Activated naive CD4-positive, alpha-beta T cell treated with anti-CD3 and anti-CD28 coated beads, Interleukin-2, amount 50 U/mL, for 72 hours (primary cell): ENCODE measurements around the gene BCL11A. TPM values are rescaled to one million over a fixed set of nuclear protein-coding genes. Genes with fewer than 3 reads are reported as not detected.
A peak's percentile ranks its signal among the peaks of the same experiment; 100 is the strongest.

Experiments used
- ATAC-seq, 2 donors: fragments of 150-1000 bp; cut with Tn5 transposase; 2 replicates each; pipeline ENCODE4 v1.10.0; 2021; ENCODE audit warnings: mild to moderate bottlenecking in 2 of 2, moderate library complexity in 2 of 2
- DNase-seq, 2 donors: peaks; one replicate each; pipeline ENCODE4 v3.0.0; 2021 to 2022; ENCODE audit warnings: low spot score in 2 of 2
- H3K27ac Mint-ChIP-seq, 2 donors: one replicate each; pipeline ENCODE4 v1.8.0; 2022; ENCODE audit warnings: mild to moderate bottlenecking in 2 of 2, mixed read lengths in 2 of 2
- H3K36me3 Mint-ChIP-seq, 2 donors: one replicate each; pipeline ENCODE4 v1.8.0; 2022; ENCODE audit warnings: mixed read lengths in 2 of 2
- H3K9me3 Mint-ChIP-seq, 2 donors: one replicate each; pipeline ENCODE4 v1.8.0; 2022; ENCODE audit warnings: mixed read lengths in 2 of 2
- total RNA-seq, 2 donors: library from RNA; stranded (reverse); gene quantifications; one replicate each; pipeline ENCODE4 v1.2.3, GENCODE V29; 2022

The BCL11A gene
- total RNA-seq, 2 donors from 2014 or later = 0.05 to 0.25 TPM

GRCh38 chr2:60552078-60552850, 1.2 kb downstream of the BCL11A start:
- peak in 1 of 2 donors; percentile 24 for DNase-seq
- no peak for ATAC-seq
- H3K27ac Mint-ChIP-seq = no peak overlapping the region
- no peaks in the 10 kb centered on the region for H3K9me3 Mint-ChIP-seq
- peaks cover 0 to 2% of the 10 kb centered on the region in 2 donors for H3K36me3 Mint-ChIP-seq

DNA sequence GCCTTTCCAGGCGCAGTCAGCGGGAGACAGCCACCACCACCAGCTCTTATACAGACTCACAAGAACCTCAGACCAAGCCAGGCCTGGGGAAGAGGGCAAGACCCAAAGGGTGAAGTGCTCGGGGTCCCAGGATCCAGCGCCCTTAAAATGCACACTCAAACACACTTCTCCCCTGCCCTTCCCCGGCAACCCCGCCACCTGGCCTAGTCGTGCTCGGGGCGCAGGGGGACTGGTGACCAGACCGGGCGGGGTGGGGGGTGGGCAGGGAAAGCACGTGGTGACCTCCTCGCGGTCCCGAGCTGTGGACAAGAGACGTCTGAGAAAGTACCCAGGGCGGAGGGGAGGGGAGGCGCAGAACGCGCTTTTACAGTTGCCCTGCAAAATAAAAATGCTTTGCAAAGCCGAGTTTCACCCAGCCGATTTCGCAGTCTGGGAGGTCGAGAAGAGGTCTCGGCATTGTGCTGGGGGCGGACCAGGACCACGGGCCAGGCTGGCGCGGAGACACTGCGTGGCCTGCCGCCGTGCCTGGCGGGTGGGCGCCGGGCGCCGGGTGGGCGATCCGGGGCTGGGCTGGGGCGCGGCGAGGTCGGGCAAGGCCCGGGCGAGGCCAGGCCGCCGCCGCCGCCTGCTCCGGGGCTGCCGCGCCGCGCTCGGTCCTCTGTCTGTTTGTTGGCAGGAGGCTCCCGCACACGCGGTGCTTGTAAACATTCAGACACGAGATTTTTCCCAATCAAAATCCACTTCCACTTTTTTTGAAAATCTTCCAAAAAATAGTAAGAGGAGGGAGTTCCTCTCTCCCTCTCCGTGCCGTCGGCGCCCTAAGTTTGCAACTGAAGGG, 2.0 kb downstream of the BCL11A start:
- Mint-ChIP-seq H3K36me3 (no peaks in the 10 kb centered on the region), H3K9me3 (no peaks in the 10 kb centered on the region), H3K27ac (no peak overlapping the region)
- DNase-seq = peak in 1 of 2 donors; percentile 43
- ATAC-seq = no peak

DNA sequence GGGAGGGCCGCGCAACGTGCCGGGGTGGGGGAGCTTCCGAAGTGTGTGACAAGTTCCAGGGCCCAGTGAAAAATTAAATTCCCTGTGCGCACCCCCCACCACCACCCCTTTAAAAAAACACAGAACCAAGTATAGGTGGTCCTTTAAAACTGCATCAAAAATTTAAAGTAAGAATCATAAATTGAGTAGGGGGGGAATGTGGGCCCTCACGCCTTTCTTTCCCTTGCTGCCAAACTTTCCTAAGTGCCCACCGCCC, 2.5 kb downstream of the BCL11A start:
- Mint-ChIP-seq H3K36me3 (no peaks in the 10 kb centered on the region), H3K27ac (no peak overlapping the region), H3K9me3 (no peaks in the 10 kb centered on the region)
- DNase-seq (no peak), ATAC-seq (no peak)

DNA sequence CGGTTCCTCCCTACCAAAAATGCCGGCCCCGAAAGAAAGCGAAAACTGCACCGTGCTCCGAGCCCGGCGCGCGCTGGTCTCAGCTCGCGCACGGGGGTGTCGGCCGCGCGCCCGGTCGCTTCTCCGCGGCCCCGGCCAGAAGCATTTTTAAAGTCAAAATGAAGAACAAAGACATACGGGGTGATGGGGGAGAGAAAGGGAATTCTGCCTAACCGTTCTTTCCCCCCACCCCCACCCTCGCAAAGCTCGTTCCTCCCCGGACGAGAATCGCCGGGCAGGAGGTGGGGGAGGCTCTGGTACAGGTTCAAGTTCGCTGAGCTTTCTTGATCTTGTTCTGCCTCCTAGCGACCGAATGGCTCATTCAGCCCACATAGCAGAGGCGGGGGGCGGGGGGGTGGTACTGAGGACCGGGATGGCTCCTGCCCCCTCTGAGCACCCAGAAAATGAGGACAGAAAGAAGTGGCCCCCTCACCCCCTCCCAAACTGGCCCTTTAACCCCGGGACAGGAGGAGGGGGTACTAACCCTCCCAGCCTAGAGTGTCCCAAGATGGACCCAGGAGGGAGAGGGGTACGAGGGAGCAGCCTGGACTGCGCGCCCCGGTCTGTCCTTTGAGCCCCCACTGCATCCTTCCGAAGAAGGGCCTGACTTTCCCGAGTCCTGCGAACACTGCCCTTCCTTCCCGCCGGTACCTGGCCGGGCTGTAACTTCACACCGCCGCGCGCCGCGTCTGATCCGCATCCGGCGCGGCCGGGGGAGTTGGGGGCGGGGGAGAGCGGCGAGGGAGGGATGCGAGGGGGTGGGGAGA, 3.1 kb downstream of the BCL11A start:
- Mint-ChIP-seq H3K9me3 (no peaks in the 10 kb centered on the region), H3K27ac (no peak overlapping the region), H3K36me3 (no peaks in the 10 kb centered on the region)
- DNase-seq (peak in 1 of 2 donors; percentile 51), ATAC-seq (peak; percentile 68 to 72)

GRCh38 chr2:60549928-60550177, 3.6 kb downstream of the BCL11A start:
- no peak for ATAC-seq
- no peaks in the 10 kb centered on the region for H3K36me3 Mint-ChIP-seq
- no peaks in the 10 kb centered on the region for H3K9me3 Mint-ChIP-seq
- no peak for DNase-seq
- H3K27ac Mint-ChIP-seq = no peak overlapping the region

- peak in 1 of 2 donors; percentile 37 for ATAC-seq
These were observed 4.1 kb downstream of the BCL11A start for GRCh38 chr2:60549238-60549927.

GRCh38 chr2:60548845-60549237, 4.6 kb downstream of the BCL11A start:
- ATAC-seq = no peak
- Mint-ChIP-seq H3K9me3 (no peaks in the 10 kb centered on the region), H3K27ac (no peak overlapping the region), H3K36me3 (no peaks in the 10 kb centered on the region)
- no peak for DNase-seq

More at GRCh38 chr2:60549238-60549927, 4.1 kb downstream of the BCL11A start:
- DNase-seq = peak in 1 of 2 donors; percentile 17
- H3K36me3 Mint-ChIP-seq = no peaks in the 10 kb centered on the region
- no peak overlapping the region for H3K27ac Mint-ChIP-seq
- H3K9me3 Mint-ChIP-seq = no peaks in the 10 kb centered on the region

- ATAC-seq (no peak), DNase-seq (no peak)
- Mint-ChIP-seq H3K27ac (no peak overlapping the region), H3K36me3 (no peaks in the 10 kb centered on the region), H3K9me3 (no peaks in the 10 kb centered on the region)
These were observed 5.1 kb downstream of the BCL11A start for GRCh38 chr2:60548311-60548710.

DNA sequence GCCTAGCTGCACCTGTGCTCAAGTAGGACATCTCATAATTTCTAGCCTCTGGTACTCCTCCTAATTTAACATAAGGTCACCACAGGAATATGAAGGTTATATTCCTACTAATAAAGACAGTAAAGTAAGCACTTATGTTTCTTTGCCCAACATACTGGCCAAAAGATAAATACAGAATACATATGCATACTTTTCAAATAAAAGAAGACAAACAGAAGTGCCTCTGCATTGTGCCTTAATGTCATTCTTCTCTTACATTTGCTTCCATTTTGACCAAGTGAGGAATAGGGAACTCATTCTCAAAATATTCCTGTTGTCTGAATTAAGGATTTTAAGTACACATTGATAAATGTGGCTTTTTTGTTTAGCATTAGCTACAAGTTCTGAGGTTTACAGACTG, 5.6 kb downstream of the BCL11A start:
- ATAC-seq (no peak), DNase-seq (no peak)
- H3K27ac Mint-ChIP-seq = no peak overlapping the region
- no peaks in the 10 kb centered on the region for H3K9me3 Mint-ChIP-seq
- no peaks in the 10 kb centered on the region for H3K36me3 Mint-ChIP-seq

DNA sequence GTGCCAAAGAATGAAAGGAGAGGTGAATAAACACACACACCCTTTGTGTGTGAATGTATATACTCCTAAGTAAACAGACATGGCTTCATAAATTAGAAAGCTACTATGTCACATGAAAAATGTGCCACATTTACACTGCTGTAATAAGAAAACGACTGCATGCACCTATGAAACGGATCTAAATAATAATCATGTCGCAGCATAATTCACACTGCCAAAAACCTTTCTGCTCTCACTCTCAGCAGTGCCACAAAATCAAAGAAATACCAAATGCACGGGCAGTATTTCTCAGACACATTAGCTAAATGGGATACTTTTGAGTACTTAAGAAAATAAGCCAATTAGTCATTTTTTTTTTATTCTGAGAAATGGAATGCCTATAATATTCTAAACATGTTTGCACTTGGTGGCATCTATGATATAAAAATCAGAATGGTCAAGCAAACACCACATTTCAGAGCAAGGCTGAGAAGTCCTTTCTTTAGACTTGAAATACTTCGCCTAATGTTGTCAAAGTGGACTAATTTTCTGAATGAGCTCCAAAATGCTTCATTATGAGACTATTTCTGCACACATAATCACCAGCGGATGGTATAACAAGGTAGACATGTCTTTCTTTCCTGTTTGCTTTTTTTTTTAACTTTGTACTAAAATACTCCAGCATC, 6.6 kb downstream of the BCL11A start:
- H3K36me3 Mint-ChIP-seq = no peaks in the 10 kb centered on the region
- H3K27ac Mint-ChIP-seq = no peak overlapping the region
- no peak for DNase-seq
- H3K9me3 Mint-ChIP-seq = no peaks in the 10 kb centered on the region
- ATAC-seq = no peak

GRCh38 chr2:60544954-60545560, 8.4 kb downstream of the BCL11A start:
- H3K27ac Mint-ChIP-seq = no peak overlapping the region
- H3K36me3 Mint-ChIP-seq = no peaks in the 10 kb centered on the region
- no peak for DNase-seq

GRCh38 chr2:60544062-60544461, 9.4 kb downstream of the BCL11A start:
- DNase-seq = no peak
- no peak for ATAC-seq
- Mint-ChIP-seq H3K9me3 (no peaks in the 10 kb centered on the region), H3K36me3 (no peaks in the 10 kb centered on the region), H3K27ac (no peak overlapping the region)

More at GRCh38 chr2:60544954-60545560, 8.4 kb downstream of the BCL11A start:
- H3K9me3 Mint-ChIP-seq = no peaks in the 10 kb centered on the region
- no peak for ATAC-seq

GRCh38 chr2:60541056-60541651, 12.3 kb downstream of the BCL11A start:
- Mint-ChIP-seq H3K36me3 (no peaks in the 10 kb centered on the region), H3K9me3 (no peaks in the 10 kb centered on the region), H3K27ac (no peak overlapping the region)
- DNase-seq (no peak), ATAC-seq (no peak)

- Mint-ChIP-seq H3K9me3 (no peaks in the 10 kb centered on the region), H3K27ac (no peak overlapping the region), H3K36me3 (no peaks in the 10 kb centered on the region)
- no peak for DNase-seq
- no peak for ATAC-seq
These were observed 13.4 kb downstream of the BCL11A start for GRCh38 chr2:60540074-60540473.

DNA sequence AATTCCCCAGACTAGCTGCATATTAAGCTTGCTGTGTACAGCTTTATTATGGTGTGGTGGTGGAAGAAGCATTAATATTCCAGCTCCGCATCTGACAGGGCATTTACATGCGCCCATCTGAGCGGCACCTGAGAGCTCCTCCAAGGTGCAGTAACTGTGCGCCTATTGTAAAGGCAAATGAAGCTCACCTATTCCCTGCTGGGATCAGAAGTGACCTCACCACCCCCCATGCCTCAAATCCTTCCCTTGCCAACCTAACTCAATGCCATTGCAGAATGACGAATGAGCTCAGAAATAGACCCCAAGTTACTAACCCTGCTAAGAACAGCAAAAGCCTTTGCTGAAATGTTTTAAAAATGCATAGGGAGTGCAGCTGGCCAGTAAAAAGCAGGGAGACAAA, 14.3 kb downstream of the BCL11A start:
- Mint-ChIP-seq H3K9me3 (no peaks in the 10 kb centered on the region), H3K27ac (no peak overlapping the region), H3K36me3 (no peaks in the 10 kb centered on the region)
- no peak for ATAC-seq
- no peak for DNase-seq

GRCh38 chr2:60538101-60538500, 15.4 kb downstream of the BCL11A start:
- Mint-ChIP-seq H3K36me3 (no peaks in the 10 kb centered on the region), H3K27ac (no peak overlapping the region), H3K9me3 (no peaks in the 10 kb centered on the region)
- DNase-seq = no peak
- no peak for ATAC-seq
